ENCODE measurements around the gene SCN2A.

- TF ChIP-seq CTCF (IDR thresholded peaks at IDR 0.05 in 2 of 3, conservative IDR thresholded peaks at IDR 0.05 in 1 of 3; ENCODE audit: insufficient read depth in 2 of 3, low read depth in 1 of 3, low read length in 3 of 3) (no peak), EZH2 (IDR thresholded peaks at IDR 0.05; ENCODE audit: borderline replicate concordance, low read depth, low read length) (no peak), JUNB (CRISPR knock-in tag; conservative IDR thresholded peaks at IDR 0.05) (no peak), POLR2A (conservative IDR thresholded peaks at IDR 0.05) (no peak), EP300 (IDR thresholded peaks at IDR 0.05; ENCODE audit: low read length) (no peak), BRCA1 (IDR thresholded peaks at IDR 0.05) (no peak), BRCA1 (CRISPR knock-in tag; IDR thresholded peaks at IDR 0.05) (no peak), FOS (IDR thresholded peaks at IDR 0.05; ENCODE audit: extremely low read depth, insufficient read length) (no peak), ZNF609 (CRISPR knock-in tag; IDR thresholded peaks at IDR 0.05; ENCODE audit: borderline replicate concordance) (no peak), NR1H2 (CRISPR knock-in tag; IDR thresholded peaks at IDR 0.05) (no peak), SMC3 (conservative IDR thresholded peaks at IDR 0.05; ENCODE audit: insufficient read depth, low read depth, low read length) (no peak)
These were observed 41.0 kb upstream of the SCN2A start for GRCh38 chr2:165198181-165198580.
